ENCODE results near the gene TTLL3.

GRCh38 chr3:9820946-9821345 lies 10.9 kb downstream of the TTLL3 start:
- TF ChIP-seq, protein P1, sequence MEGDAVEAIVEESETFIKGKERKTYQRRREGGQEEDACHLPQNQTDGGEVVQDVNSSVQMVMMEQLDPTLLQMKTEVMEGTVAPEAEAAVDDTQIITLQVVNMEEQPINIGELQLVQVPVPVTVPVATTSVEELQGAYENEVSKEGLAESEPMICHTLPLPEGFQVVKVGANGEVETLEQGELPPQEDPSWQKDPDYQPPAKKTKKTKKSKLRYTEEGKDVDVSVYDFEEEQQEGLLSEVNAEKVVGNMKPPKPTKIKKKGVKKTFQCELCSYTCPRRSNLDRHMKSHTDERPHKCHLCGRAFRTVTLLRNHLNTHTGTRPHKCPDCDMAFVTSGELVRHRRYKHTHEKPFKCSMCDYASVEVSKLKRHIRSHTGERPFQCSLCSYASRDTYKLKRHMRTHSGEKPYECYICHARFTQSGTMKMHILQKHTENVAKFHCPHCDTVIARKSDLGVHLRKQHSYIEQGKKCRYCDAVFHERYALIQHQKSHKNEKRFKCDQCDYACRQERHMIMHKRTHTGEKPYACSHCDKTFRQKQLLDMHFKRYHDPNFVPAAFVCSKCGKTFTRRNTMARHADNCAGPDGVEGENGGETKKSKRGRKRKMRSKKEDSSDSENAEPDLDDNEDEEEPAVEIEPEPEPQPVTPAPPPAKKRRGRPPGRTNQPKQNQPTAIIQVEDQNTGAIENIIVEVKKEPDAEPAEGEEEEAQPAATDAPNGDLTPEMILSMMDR (IDR thresholded peaks at IDR 0.05): no peak
- TF ChIP-seq EZH2 (IDR thresholded peaks at IDR 0.05; ENCODE audit: borderline replicate concordance, insufficient read depth, low read depth, low read length, poor library complexity, severe bottlenecking): no peak
